Psoas muscle (tissue), 8 donors: ENCODE measurements around the gene RTL1. TPM values are rescaled to one million over a fixed set of nuclear protein-coding genes. Genes with fewer than 3 reads are reported as not detected.

Source experiments
- ATAC-seq, 4 donors: fragments of 200-7000 bp; cut with Tn5 transposase; one replicate each; pipeline ENCODE4 v1.9.1; 2020; ENCODE audit warnings: moderate library complexity in 3 of 4, mild to moderate bottlenecking in 2 of 4
- DNase-seq, 2 donors: peaks; one replicate each; pipeline ENCODE4 v3.0.0-alpha.2; 2020
- H3K27ac ChIP-seq: fragments of 200-600 bp; one replicate; pipeline ENCODE4 v1.8.0; 2022
- H3K27me3 ChIP-seq, 3 donors: fragments of 200-600 bp in 1 of 3; one replicate each; pipeline versions ENCODE4 v1.6.1 to v1.8.0; 2013 to 2022; ENCODE audit warnings: low read length in 2 of 3, mild to moderate bottlenecking in 2 of 3, moderate library complexity in 1 of 3; ENCODE audit not compliant: insufficient read depth in 3 of 3
- H3K36me3 ChIP-seq, 2 donors: fragments of 200-600 bp in 1 of 2; one replicate each; pipeline versions ENCODE4 v1.6.1 to v1.8.0; 2013 to 2022; ENCODE audit warnings: low read depth in 1 of 2, mild to moderate bottlenecking in 1 of 2, moderate library complexity in 1 of 2; ENCODE audit not compliant: insufficient read depth in 1 of 2
- H3K4me1 ChIP-seq: fragments of 200-600 bp; one replicate; pipeline ENCODE4 v1.8.0; 2022
- H3K4me3 ChIP-seq: fragments of 200-600 bp; one replicate; pipeline ENCODE4 v1.8.0; 2022; ENCODE audit warnings: mild to moderate bottlenecking
- H3K9me3 ChIP-seq: fragments of 200-600 bp; one replicate; pipeline ENCODE4 v1.8.0; 2022
- WGBS, 3 donors: extraction: QIAGEN DNeasy Blood & Tissue Kit; methylation state at CpG; one replicate each; pipeline versions ENCODE4 v1.1.6 to v1.1.7; 2013; 5-methylcytosine and 5-hydroxymethylcytosine counted together
- intact Hi-C, 2 donors: fragments of 100-400 bp; cut with DNase I; formaldehyde crosslinking; loops; one replicate each; pipeline versions ENCODE4 v1.11.0 to v1.14.2; 2022
- polyA plus RNA-seq, 3 donors: library from polyadenylated mRNA; stranded (reverse); fragments of 200-250 nt; gene quantifications; one replicate each; pipeline ENCODE4 v1.2.3, GENCODE V29; 2013
- total RNA-seq, 4 donors: library from RNA; stranded (reverse); fragmentation: NEBNext Ultra II Directional in 2 of 4; extraction: Animal tissue kit (Norgen Biotek cat#: 25700) in 2 of 4; gene quantifications; one replicate each; pipeline versions ENCODE4 v1.2.1 to v1.2.4, GENCODE V29; 2021 to 2023
- TF ChIP-seq, protein P1 (sequence below): fragments of 200-600 bp; IDR thresholded peaks from one replicate; pipeline ENCODE4 v1.8.0; 2022; ENCODE audit warnings: antibody characterized with exemption
- donor health status: healthy with polysubstance abuse.
- donor health status: DM: no; HTN: no; CAD: no; lungs with moderate emphysema.
- donor health status: Bipolar disorder and iron deficiency.
- donor health status: healthy.
- donor health status: DM: yes; HTN: yes; CAD: no.
- donor health status: DM: no; HTN: no; CAD: no.
- donor health status: DM: no; HTN: no; CAD: no.
- donor health status: DM: yes; HTN: yes; CAD: no.

Gene RTL1
- total and polyA plus RNA-seq, 7 donors: 0.01 TPM; not detected in 6

GRCh38 chr14:100875861-100876590 is 27.5 kb downstream of the RTL1 start:
- no peaks in the 10 kb centered on the region for H3K4me1 ChIP-seq

DNA sequence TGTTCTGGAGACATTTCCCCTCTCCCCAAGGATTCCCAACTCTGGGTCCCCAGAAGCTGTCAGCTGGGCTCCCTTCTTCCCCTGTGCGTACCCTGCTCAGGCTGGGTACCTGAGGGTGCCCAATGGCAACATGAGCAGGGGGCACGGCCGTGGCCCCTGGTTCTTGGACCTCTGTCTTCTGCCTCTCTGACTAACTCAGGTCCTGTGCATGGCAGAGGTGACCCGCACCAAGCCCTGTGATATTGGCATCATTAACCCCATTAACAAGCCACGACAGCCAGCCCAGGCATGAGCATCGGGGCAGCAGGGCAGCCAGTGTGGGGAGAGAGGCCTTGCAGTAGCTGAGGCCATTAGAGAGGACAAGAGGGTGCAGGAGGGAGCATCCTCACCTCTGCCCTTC is 28.4 kb downstream of the RTL1 start:
- no peaks in the 10 kb centered on the region for H3K36me3 ChIP-seq
- H3K4me1 ChIP-seq: no peaks in the 10 kb centered on the region
- TF ChIP-seq, protein P1, sequence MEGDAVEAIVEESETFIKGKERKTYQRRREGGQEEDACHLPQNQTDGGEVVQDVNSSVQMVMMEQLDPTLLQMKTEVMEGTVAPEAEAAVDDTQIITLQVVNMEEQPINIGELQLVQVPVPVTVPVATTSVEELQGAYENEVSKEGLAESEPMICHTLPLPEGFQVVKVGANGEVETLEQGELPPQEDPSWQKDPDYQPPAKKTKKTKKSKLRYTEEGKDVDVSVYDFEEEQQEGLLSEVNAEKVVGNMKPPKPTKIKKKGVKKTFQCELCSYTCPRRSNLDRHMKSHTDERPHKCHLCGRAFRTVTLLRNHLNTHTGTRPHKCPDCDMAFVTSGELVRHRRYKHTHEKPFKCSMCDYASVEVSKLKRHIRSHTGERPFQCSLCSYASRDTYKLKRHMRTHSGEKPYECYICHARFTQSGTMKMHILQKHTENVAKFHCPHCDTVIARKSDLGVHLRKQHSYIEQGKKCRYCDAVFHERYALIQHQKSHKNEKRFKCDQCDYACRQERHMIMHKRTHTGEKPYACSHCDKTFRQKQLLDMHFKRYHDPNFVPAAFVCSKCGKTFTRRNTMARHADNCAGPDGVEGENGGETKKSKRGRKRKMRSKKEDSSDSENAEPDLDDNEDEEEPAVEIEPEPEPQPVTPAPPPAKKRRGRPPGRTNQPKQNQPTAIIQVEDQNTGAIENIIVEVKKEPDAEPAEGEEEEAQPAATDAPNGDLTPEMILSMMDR: no peak
- intact Hi-C loops: no loop called here
- H3K27ac ChIP-seq: no peak overlapping the region
- peaks cover 0 to 19% (median 4%) of the 10 kb centered on the region in 3 donors for H3K27me3 ChIP-seq
- H3K4me3 ChIP-seq: no peak overlapping the region
- no peak for ATAC-seq
- peak in 1 of 2 donors; percentile 16 for DNase-seq
- WGBS, 3 donors: 77 to 86% (median 82%) methylated on average over 6 of the region's 6 CpGs
- H3K9me3 ChIP-seq: no peaks in the 10 kb centered on the region

More at GRCh38 chr14:100875861-100876590, 27.5 kb downstream of the RTL1 start:
- no peaks in the 10 kb centered on the region for H3K36me3 ChIP-seq
- 77 to 89% (median 84%) methylated on average over 16 to 17 of the region's 17 CpGs for WGBS, 3 donors
- TF ChIP-seq, protein P1: no peak
- intact Hi-C loops: no loop called here
- peaks cover 0 to 19% (median 4%) of the 10 kb centered on the region in 3 donors for H3K27me3 ChIP-seq
- DNase-seq (peak in 1 of 2 donors; percentile 26), ATAC-seq (no peak)
- no peaks in the 10 kb centered on the region for H3K9me3 ChIP-seq
- H3K27ac ChIP-seq: no peak overlapping the region
- no peak overlapping the region for H3K4me3 ChIP-seq

- H3K36me3 ChIP-seq: no peaks in the 10 kb centered on the region
- H3K9me3 ChIP-seq: no peaks in the 10 kb centered on the region
- DNase-seq (peak in 1 of 2 donors; percentile 37), ATAC-seq (no peak)
- peaks cover 0 to 19% (median 4%) of the 10 kb centered on the region in 3 donors for H3K27me3 ChIP-seq
- H3K27ac ChIP-seq: no peak overlapping the region
- no peak overlapping the region for H3K4me3 ChIP-seq
- intact Hi-C loops: no loop called here
- H3K4me1 ChIP-seq: no peaks in the 10 kb centered on the region
- TF ChIP-seq, protein P1: no peak
- WGBS, 3 donors: 81 to 83% (median 81%) methylated on average over 20 to 21 of the region's 21 CpGs
Observed at GRCh38 chr14:100874411-100875091, 29.0 kb downstream of the RTL1 start.

- Histone ChIP-seq H3K4me1 (no peaks in the 10 kb centered on the region), H3K27me3 (peaks cover 0 to 19% (median 4%) of the 10 kb centered on the region in 3 donors), H3K9me3 (no peaks in the 10 kb centered on the region), H3K4me3 (no peak overlapping the region), H3K36me3 (no peaks in the 10 kb centered on the region), H3K27ac (no peak overlapping the region)
- 84 to 90% (median 87%) methylated on average over 4 of the region's 4 CpGs for WGBS, 3 donors
- TF ChIP-seq, protein P1: no peak
- ATAC-seq (no peak), DNase-seq (no peak)
- intact Hi-C loops: no loop called here
Observed at GRCh38 chr14:100874051-100874410, 29.5 kb downstream of the RTL1 start.
